ENCODE results near the gene KRTAP13-4. TPM values are rescaled to one million over a fixed set of nuclear protein-coding genes. Genes with fewer than 3 reads are reported as not detected.

The KRTAP13-4 gene
- polyA plus RNA-seq, 2 of the 4 experiments (the other 2 are of a cell fraction): not detected

- TF ChIP-seq ATOH8 (CRISPR knock-in tag; IDR thresholded peaks at IDR 0.05; ENCODE audit: low read depth) (no peak), BHLHE40 (IDR thresholded peaks at IDR 0.05; ENCODE audit: low read depth, low read length) (no peak), BCL3 (IDR thresholded peaks at IDR 0.05) (no peak), GATA3 (IDR thresholded peaks at IDR 0.05; ENCODE audit: borderline replicate concordance) (no peak), FOSB (CRISPR knock-in tag; IDR thresholded peaks at IDR 0.05) (no peak), SREBF2 (IDR thresholded peaks at IDR 0.05) (no peak)
These were observed 48.0 kb downstream of the KRTAP13-4 start (continued) for GRCh38 chr21:30478004-30478403.

- ChIA-PET POLR2A (no interaction called here), CTCF (interaction anchor here (0.8 kb wide), 1 partner anchor 15 kb away, joined by 3 read pairs; no protein-coding TSS in a partner anchor)
- 0% methylated on average over 4 of the region's 4 CpGs for WGBS (ENCODE audit: missing lambda C conversion rate)
- H3K4me2 ChIP-seq: no peak overlapping the region
- no peak for ATAC-seq
- no peaks in the 10 kb centered on the region for H3K4me1 ChIP-seq
- H3K9me3 ChIP-seq: no peaks in the 10 kb centered on the region
- DNase-seq (ENCODE audit: low read depth in 1 of 2, low spot score in 1 of 2): no peak
- no peak for FAIRE-seq
- no peak overlapping the region for H3K27ac ChIP-seq
- TF ChIP-seq FOSL2 (IDR thresholded peaks at IDR 0.05): no peak
- no peak for TF ChIP-seq FOSL2 (CRISPR knock-in tag; IDR thresholded peaks at IDR 0.05)
- no peak for TF ChIP-seq REST (IDR thresholded peaks at IDR 0.05)
- TF ChIP-seq JUN (IDR thresholded peaks at IDR 0.05): no peak
- no peak for TF ChIP-seq CHD2 (IDR thresholded peaks at IDR 0.05; ENCODE audit: low read length, partially characterized antibody)
- no peak for TF ChIP-seq CTCF (IDR thresholded peaks at IDR 0.05)
- TF ChIP-seq RAD21 (conservative IDR thresholded peaks at IDR 0.05 in 1 of 2, IDR thresholded peaks at IDR 0.05 in 1 of 2): no peak
- no peak for TF ChIP-seq JUNB (IDR thresholded peaks at IDR 0.05)
- no peak for TF ChIP-seq BCL3 (IDR thresholded peaks at IDR 0.05)
- TF ChIP-seq CBX8 (IDR thresholded peaks at IDR 0.05): no peak
- TF ChIP-seq FOSB (CRISPR knock-in tag; IDR thresholded peaks at IDR 0.05): no peak
- no peak for TF ChIP-seq ZFP36 (IDR thresholded peaks at IDR 0.05; ENCODE audit: borderline replicate concordance, partially characterized antibody)
- TF ChIP-seq NFE2L2 (conservative IDR thresholded peaks at IDR 0.05; ENCODE audit: low read length): no peak
- no peak for TF ChIP-seq FOXS1 (CRISPR knock-in tag; IDR thresholded peaks at IDR 0.05)
- TF ChIP-seq ATOH8 (CRISPR knock-in tag; IDR thresholded peaks at IDR 0.05; ENCODE audit: low read depth): no peak
- no peak for TF ChIP-seq POLR2A (IDR thresholded peaks at IDR 0.05; ENCODE audit: low read length)
- no peak for TF ChIP-seq CBX2 (IDR thresholded peaks at IDR 0.05; ENCODE audit: borderline replicate concordance, low read depth)
- H3K4me3 ChIP-seq: no peak overlapping the region
These were observed 49.2 kb downstream of the KRTAP13-4 start for GRCh38 chr21:30479259-30479658.
